ENCODE data around the gene TBC1D5. TPM values are rescaled to one million over a fixed set of nuclear protein-coding genes. Genes with fewer than 3 reads are reported as not detected.

Gene TBC1D5
- total RNA-seq, 2 experiments from 2014 or later = 46.3 to 47.8 TPM

- POLR2A ChIA-PET = no interaction called here
- DNase-seq (no peak), ATAC-seq (no peak)
- Mint-ChIP-seq H3K27ac (no peak overlapping the region), H3K4me1 (ENCODE audit: low read depth) (no peaks in the 10 kb centered on the region), H3K9me3 (no peaks in the 10 kb centered on the region), H3K36me3 (ENCODE audit: low read depth) (peaks cover 6% of the 10 kb centered on the region), H3K27me3 (no peaks in the 10 kb centered on the region), H3K4me3 (no peak overlapping the region)
- CTCF ChIA-PET = no interaction called here
- TF ChIP-seq CTCF (IDR thresholded peaks at IDR 0.05) = no peak
- intact Hi-C loops (cut with micrococcal nuclease) = no loop called here
Measured at GRCh38 chr3:17550624-17551023, 191.8 kb downstream of the TBC1D5 start.

DNA sequence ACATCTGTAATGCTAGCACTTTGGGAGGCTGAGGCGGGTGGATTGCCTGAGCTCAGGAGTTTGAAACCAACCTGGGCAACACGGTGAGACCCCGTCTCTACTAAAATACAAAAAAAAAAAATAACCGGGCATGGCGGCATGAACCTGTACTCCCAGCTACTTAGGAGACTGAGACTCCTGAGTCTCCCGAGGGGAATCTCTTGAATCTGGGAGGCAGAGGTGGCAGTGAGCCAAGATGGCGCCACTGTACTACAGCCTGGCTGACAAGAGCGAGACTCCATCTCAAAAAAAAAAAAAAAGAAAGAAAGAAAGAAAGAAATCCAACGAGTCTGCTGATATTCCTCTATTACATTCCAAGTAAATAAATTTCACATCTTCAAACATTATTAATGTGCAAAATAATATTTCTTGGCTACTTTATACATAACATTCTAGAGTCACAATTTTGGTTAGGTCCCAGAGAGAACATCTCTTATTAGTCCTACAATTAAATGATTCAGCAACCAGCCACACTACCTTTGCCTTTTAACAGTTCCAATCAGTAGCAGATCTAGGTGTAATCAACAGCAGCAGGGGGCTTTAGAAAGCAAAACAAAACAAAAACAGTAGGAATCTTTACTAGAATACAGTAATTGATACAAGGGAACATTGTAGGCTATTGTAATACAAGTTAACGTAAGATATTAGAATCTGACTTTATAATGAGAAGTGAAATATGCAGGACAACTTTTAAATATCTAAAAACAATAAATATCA, 195.8 kb downstream of the TBC1D5 start:
- ChIA-PET POLR2A (no interaction called here), CTCF (no interaction called here)
- ATAC-seq = no peak

DNA sequence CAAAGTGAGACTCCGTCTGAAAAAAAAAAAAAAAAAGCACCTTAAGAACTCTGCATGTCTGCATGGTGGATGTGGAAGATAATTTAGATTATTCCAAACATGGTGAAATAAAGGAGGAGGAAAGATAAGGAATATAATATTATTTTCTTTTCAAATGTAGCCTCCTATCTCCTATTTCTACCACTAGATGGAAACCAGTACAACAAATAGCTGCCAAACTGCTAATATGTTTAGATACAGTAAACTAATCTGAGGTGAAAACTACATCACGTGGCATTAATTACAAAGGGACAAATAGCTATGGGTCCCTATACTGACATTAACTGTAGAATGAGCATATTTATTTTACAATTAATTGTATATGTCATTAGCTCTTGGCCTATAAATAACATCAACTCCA, 197.8 kb downstream of the TBC1D5 start:
- ATAC-seq = no peak

More for the DNA sequence above, 195.8 kb downstream of the TBC1D5 start:
- Mint-ChIP-seq H3K27ac (no peak overlapping the region), H3K9me3 (peaks cover under 1% of the 10 kb centered on the region), H3K27me3 (no peaks in the 10 kb centered on the region), H3K36me3 (ENCODE audit: low read depth) (peaks cover 10% of the 10 kb centered on the region), H3K4me3 (no peak overlapping the region), H3K4me1 (ENCODE audit: low read depth) (no peaks in the 10 kb centered on the region)
- intact Hi-C loops (cut with micrococcal nuclease) = no loop called here
- no peak for DNase-seq
- no peak for TF ChIP-seq CTCF (IDR thresholded peaks at IDR 0.05)

GRCh38 chr3:17542591-17542990, 199.8 kb downstream of the TBC1D5 start:
- Mint-ChIP-seq H3K36me3 (ENCODE audit: low read depth) (peaks cover 14% of the 10 kb centered on the region), H3K4me1 (ENCODE audit: low read depth) (no peaks in the 10 kb centered on the region), H3K4me3 (no peak overlapping the region), H3K27me3 (no peaks in the 10 kb centered on the region), H3K27ac (no peak overlapping the region), H3K9me3 (peaks cover 6% of the 10 kb centered on the region)
- ATAC-seq = no peak
- ChIA-PET POLR2A (no interaction called here), CTCF (no interaction called here)
- TF ChIP-seq CTCF (IDR thresholded peaks at IDR 0.05) = no peak
- intact Hi-C loops (cut with micrococcal nuclease) = no loop called here
- DNase-seq = no peak

More for the DNA sequence above, 197.8 kb downstream of the TBC1D5 start:
- Mint-ChIP-seq H3K36me3 (ENCODE audit: low read depth) (peaks cover 14% of the 10 kb centered on the region), H3K27me3 (no peaks in the 10 kb centered on the region), H3K4me3 (no peak overlapping the region), H3K4me1 (ENCODE audit: low read depth) (no peaks in the 10 kb centered on the region), H3K9me3 (peaks cover 6% of the 10 kb centered on the region), H3K27ac (no peak overlapping the region)
- DNase-seq = no peak
- intact Hi-C loops (cut with micrococcal nuclease) = no loop called here
- TF ChIP-seq CTCF (IDR thresholded peaks at IDR 0.05) = no peak
- POLR2A ChIA-PET = no interaction called here
- CTCF ChIA-PET = interaction anchor here (1.5 kb wide), 1 partner anchor 296 kb away, joined by 6 read pairs; no protein-coding TSS in a partner anchor

DNA sequence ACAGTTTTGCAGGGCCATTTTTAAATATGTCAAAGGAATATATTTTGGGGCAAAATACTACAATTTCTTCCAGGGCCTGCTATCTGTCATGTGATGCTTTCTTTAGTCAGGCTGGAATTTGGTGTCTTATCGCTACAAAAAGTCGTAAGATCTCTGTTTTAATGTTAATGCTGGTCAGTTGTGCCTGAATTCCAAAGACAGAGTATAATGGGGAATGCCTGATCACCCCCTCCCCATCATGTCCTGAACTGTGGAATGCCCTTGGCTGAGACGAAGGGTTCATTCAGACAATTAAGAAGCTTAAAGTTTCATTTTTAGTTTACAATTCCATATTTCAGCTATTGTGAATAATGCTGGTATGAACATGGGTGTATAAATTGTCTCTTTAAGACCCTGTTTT, 203.0 kb downstream of the TBC1D5 start:
- no peak for TF ChIP-seq CTCF (IDR thresholded peaks at IDR 0.05)
- peaks cover 12% of the 10 kb centered on the region for H3K36me3 Mint-ChIP-seq (ENCODE audit: low read depth)
- intact Hi-C loops (cut with micrococcal nuclease) = no loop called here
- ATAC-seq (no peak), DNase-seq (no peak)
- ChIA-PET CTCF (no interaction called here), POLR2A (no interaction called here)
- no peaks in the 10 kb centered on the region for H3K4me1 Mint-ChIP-seq (ENCODE audit: low read depth)
- H3K9me3 Mint-ChIP-seq = peaks cover 6% of the 10 kb centered on the region
- H3K4me3 Mint-ChIP-seq = no peak overlapping the region
- no peaks in the 10 kb centered on the region for H3K27me3 Mint-ChIP-seq
- H3K27ac Mint-ChIP-seq = no peak overlapping the region
